Astrocyte (in vitro differentiated cells and primary cell): ENCODE measurements around the gene CPAMD8. TPM values are rescaled to one million over a fixed set of nuclear protein-coding genes. Genes with fewer than 3 reads are reported as not detected.

ENCODE experiments used
- DNase-seq: peaks from one replicate; pipeline ENCODE4 v3.0.0-alpha.2; 2010; ENCODE audit warnings: low read depth
- FAIRE-seq: peaks from 2 replicates; lab custom pipeline; 2011; peaks lifted over from hg19 to GRCh38; lab: Jason Lieb, UNC
- H2AFZ ChIP-seq: 2 replicates; pipeline ENCODE4 v1.6.0; 2012; ENCODE audit warnings: low read depth, low read length, inconsistent platforms
- H3K27ac ChIP-seq: 2 replicates; pipeline ENCODE4 v1.5.1; 2011; ENCODE audit warnings: low read depth, low read length, inconsistent platforms
- H3K27me3 ChIP-seq: 2 replicates; pipeline ENCODE4 v1.6.0; 2011; ENCODE audit warnings: low read length, inconsistent platforms; ENCODE audit not compliant: insufficient read depth
- H3K36me3 ChIP-seq: 2 replicates; pipeline ENCODE4 v1.5.1; 2011; ENCODE audit warnings: low read length, inconsistent platforms; ENCODE audit not compliant: insufficient read depth
- H3K4me1 ChIP-seq: 2 replicates; pipeline ENCODE4 v1.5.1; 2011; ENCODE audit warnings: low read length, inconsistent platforms; ENCODE audit not compliant: insufficient read depth
- H3K4me2 ChIP-seq: 2 replicates; pipeline ENCODE4 v1.6.0; 2012; ENCODE audit warnings: low read length, inconsistent platforms
- H3K4me3 ChIP-seq: 2 replicates; pipeline ENCODE4 v1.5.1; 2011; ENCODE audit warnings: low read depth, mild to moderate bottlenecking, low read length, inconsistent platforms; ENCODE audit not compliant: insufficient read depth
- H3K79me2 ChIP-seq: 2 replicates; pipeline ENCODE4 v1.6.0; 2012; ENCODE audit warnings: mild to moderate bottlenecking, low read length, inconsistent platforms; ENCODE audit not compliant: insufficient read depth
- H3K9ac ChIP-seq: 2 replicates; pipeline ENCODE4 v1.6.0; 2012; ENCODE audit warnings: mild to moderate bottlenecking, low read length, inconsistent platforms
- H3K9me3 ChIP-seq: 2 replicates; pipeline ENCODE4 v1.5.1; 2012; ENCODE audit warnings: low read depth, mild to moderate bottlenecking, low read length, inconsistent platforms; ENCODE audit not compliant: insufficient read depth
- H4K20me1 ChIP-seq: 2 replicates; pipeline ENCODE4 v1.6.0; 2012; ENCODE audit warnings: low read length, inconsistent platforms; ENCODE audit not compliant: insufficient read depth
- H3K27ac Mint-ChIP-seq: one replicate; pipeline ENCODE4 v1.8.0; 2021; ENCODE audit warnings: mild to moderate bottlenecking, mixed read lengths; ENCODE audit not compliant: unreplicated experiment
- H3K27me3 Mint-ChIP-seq: one replicate; pipeline ENCODE4 v1.8.0; 2021; ENCODE audit warnings: low read depth, mixed read lengths; ENCODE audit not compliant: unreplicated experiment
- H3K36me3 Mint-ChIP-seq: one replicate; pipeline ENCODE4 v1.8.0; 2021; ENCODE audit warnings: low read depth, mixed read lengths; ENCODE audit not compliant: unreplicated experiment
- H3K4me1 Mint-ChIP-seq: one replicate; pipeline ENCODE4 v1.8.0; 2021; ENCODE audit warnings: low read depth, mixed read lengths; ENCODE audit not compliant: unreplicated experiment
- H3K4me3 Mint-ChIP-seq: one replicate; pipeline ENCODE4 v1.8.0; 2021; ENCODE audit warnings: mild to moderate bottlenecking, moderate library complexity, mixed read lengths; ENCODE audit not compliant: unreplicated experiment
- H3K9me3 Mint-ChIP-seq: one replicate; pipeline ENCODE4 v1.8.0; 2021; ENCODE audit warnings: mild to moderate bottlenecking, mixed read lengths; ENCODE audit not compliant: unreplicated experiment
- CTCF ChIP-seq: IDR thresholded peaks from 2 replicates; pipeline ENCODE4 v1.5.1; 2011; ENCODE audit warnings: low read depth, mild to moderate bottlenecking, inconsistent platforms, low read length, moderate library complexity; ENCODE audit not compliant: insufficient read depth
- EZH2 ChIP-seq: IDR thresholded peaks from 2 replicates; pipeline ENCODE4 v1.6.1; 2012; ENCODE audit warnings: mild to moderate bottlenecking, low read length, inconsistent platforms; ENCODE audit not compliant: insufficient read depth
- total RNA-seq: library from RNA; stranded (reverse); gene quantifications from 2 replicates; pipeline ENCODE4 v1.2.1, GENCODE V29; 2021

CPAMD8 gene
- total RNA-seq, 1 donor from 2014 or later: 1.9 TPM

GRCh38 chr19:16889366-16889882 lies 137.2 kb downstream of the CPAMD8 start:
- Mint-ChIP-seq H3K36me3 (no peaks in the 10 kb centered on the region), H3K4me1 (no peaks in the 10 kb centered on the region), H3K9me3 (no peaks in the 10 kb centered on the region), H3K27ac (no peak overlapping the region), H3K27me3 (peaks cover 22% of the 10 kb centered on the region), H3K4me3 (no peak overlapping the region)
- Histone ChIP-seq H3K4me2 (no peak overlapping the region), H3K9me3 (no peaks in the 10 kb centered on the region), H3K4me1 (no peaks in the 10 kb centered on the region), H3K79me2 (no peaks in the 10 kb centered on the region), H3K9ac (no peak overlapping the region), H3K27ac (no peak overlapping the region), H2AFZ (no peak overlapping the region), H3K4me3 (no peak overlapping the region), H3K36me3 (no peaks in the 10 kb centered on the region), H4K20me1 (no peaks in the 10 kb centered on the region), H3K27me3 (no peaks in the 10 kb centered on the region)
- DNase-seq: no peak
- TF ChIP-seq CTCF: no peak
- no peak for TF ChIP-seq EZH2
- FAIRE-seq: no peak

GRCh38 chr19:16888629-16889365 lies 137.8 kb downstream of the CPAMD8 start, which contains the start of gene F2RL3:
F2RL3 (plus strand) TSS chr19:16888999; CDS start chr19:16889190, 191 bp downstream.
- Histone ChIP-seq H3K4me2 (no peak within 1 kb of the TSS), H2AFZ (no peak within 1 kb of the TSS), H3K36me3 (no peaks in the 10 kb centered on the region), H3K27me3 (no peaks in the 10 kb centered on the region), H4K20me1 (no peaks in the 10 kb centered on the region), H3K79me2 (no peaks in the 10 kb centered on the region), H3K27ac (no peak within 1 kb of the TSS), H3K9ac (no peak within 1 kb of the TSS), H3K9me3 (no peaks in the 10 kb centered on the region), H3K4me1 (no peaks in the 10 kb centered on the region), H3K4me3 (no peak within 1 kb of the TSS)
- H3K36me3 Mint-ChIP-seq: no peaks in the 10 kb centered on the region
- H3K4me3 Mint-ChIP-seq: no peak within 1 kb of the TSS
- no peaks in the 10 kb centered on the region for H3K9me3 Mint-ChIP-seq
- FAIRE-seq: no peak
- peak; percentile 2 for DNase-seq
- no peak for TF ChIP-seq EZH2
- peaks cover 22% of the 10 kb centered on the region for H3K27me3 Mint-ChIP-seq
- no peak within 1 kb of the TSS for H3K27ac Mint-ChIP-seq
- no peaks in the 10 kb centered on the region for H3K4me1 Mint-ChIP-seq

- FAIRE-seq: no peak
- H3K4me1 Mint-ChIP-seq: no peaks in the 10 kb centered on the region
Measured at GRCh38 chr19:16887353-16888265, 139.0 kb downstream of the CPAMD8 start.

More at GRCh38 chr19:16887353-16888265, 139.0 kb downstream of the CPAMD8 start:
- no peak for DNase-seq
- Mint-ChIP-seq H3K9me3 (peaks cover 4% of the 10 kb centered on the region), H3K27me3 (peaks cover 17% of the 10 kb centered on the region), H3K4me3 (no peak overlapping the region), H3K27ac (no peak overlapping the region), H3K36me3 (peaks cover 3% of the 10 kb centered on the region)
- H3K79me2 ChIP-seq: no peaks in the 10 kb centered on the region
- no peaks in the 10 kb centered on the region for H4K20me1 ChIP-seq
- H3K9me3 ChIP-seq: no peaks in the 10 kb centered on the region
- no peaks in the 10 kb centered on the region for H3K27me3 ChIP-seq
- no peak overlapping the region for H3K4me2 ChIP-seq
- TF ChIP-seq EZH2: no peak
- TF ChIP-seq CTCF: no peak
- no peaks in the 10 kb centered on the region for H3K36me3 ChIP-seq
- H3K27ac ChIP-seq: no peak overlapping the region
- no peaks in the 10 kb centered on the region for H3K4me1 ChIP-seq
- H3K9ac ChIP-seq: no peak overlapping the region
- no peak overlapping the region for H3K4me3 ChIP-seq
- H2AFZ ChIP-seq: no peak overlapping the region
